ENCODE results near the gene PTGFRN.

Gene PTGFRN

DNA sequence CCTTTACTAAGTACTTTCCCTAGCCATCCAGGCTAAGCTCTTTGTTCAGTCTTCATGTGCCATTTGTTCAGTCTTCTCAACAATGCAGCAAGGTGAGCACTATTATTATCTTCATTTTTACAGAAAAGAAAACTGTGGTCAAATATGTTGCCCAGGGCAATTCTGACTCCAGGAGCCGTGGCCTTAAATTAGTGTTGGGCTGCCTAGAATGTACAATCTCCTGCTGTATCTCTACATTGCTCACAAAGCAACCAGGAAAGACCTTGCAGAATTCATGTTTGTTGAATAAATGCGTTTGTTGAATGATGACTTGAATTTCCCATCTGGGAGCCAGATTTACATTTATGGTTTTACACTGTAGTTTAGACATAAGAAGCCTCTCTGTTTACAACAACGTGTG lies 106.0 kb downstream of the PTGFRN start:
- DNase-seq (ENCODE audit: low spot score) = no peak
- Histone ChIP-seq H3K9me3 (ENCODE audit: severe bottlenecking) (no peaks in the 10 kb centered on the region), H3K36me3 (ENCODE audit: low read depth) (no peaks in the 10 kb centered on the region), H3K27me3 (ENCODE audit: insufficient read depth, poor library complexity, severe bottlenecking) (no peaks in the 10 kb centered on the region), H3K27ac (ENCODE audit: poor library complexity, severe bottlenecking) (no peak overlapping the region), H3K4me3 (ENCODE audit: severe bottlenecking) (no peak overlapping the region), H3K4me1 (ENCODE audit: insufficient read depth, poor library complexity, severe bottlenecking) (no peaks in the 10 kb centered on the region)
- no peak for ATAC-seq (ENCODE audit: low read depth)
- TF ChIP-seq CTCF (IDR thresholded peaks at IDR 0.05; ENCODE audit: poor library complexity, severe bottlenecking) = no peak

DNA sequence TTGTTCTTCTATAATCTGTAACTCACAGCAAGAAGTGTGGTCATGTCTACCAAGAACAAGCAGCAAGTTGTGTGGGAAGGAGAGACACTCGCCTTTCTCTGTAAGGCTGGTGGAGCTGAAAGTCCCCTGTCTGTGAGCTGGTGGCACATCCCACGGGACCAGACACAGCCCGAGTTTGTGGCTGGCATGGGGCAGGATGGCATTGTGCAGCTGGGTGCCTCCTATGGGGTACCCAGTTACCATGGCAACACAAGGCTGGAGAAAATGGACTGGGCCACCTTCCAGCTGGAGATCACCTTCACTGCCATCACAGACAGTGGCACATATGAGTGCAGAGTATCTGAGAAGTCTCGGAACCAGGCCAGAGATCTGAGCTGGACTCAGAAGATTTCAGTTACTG lies 107.3 kb downstream of the PTGFRN start:
- Histone ChIP-seq H3K9me3 (ENCODE audit: severe bottlenecking) (no peaks in the 10 kb centered on the region), H3K27ac (ENCODE audit: poor library complexity, severe bottlenecking) (no peak overlapping the region), H3K36me3 (ENCODE audit: low read depth) (no peaks in the 10 kb centered on the region), H3K4me1 (ENCODE audit: insufficient read depth, poor library complexity, severe bottlenecking) (no peaks in the 10 kb centered on the region), H3K4me3 (ENCODE audit: severe bottlenecking) (no peak overlapping the region), H3K27me3 (ENCODE audit: insufficient read depth, poor library complexity, severe bottlenecking) (no peaks in the 10 kb centered on the region)
- no peak for TF ChIP-seq CTCF (IDR thresholded peaks at IDR 0.05; ENCODE audit: poor library complexity, severe bottlenecking)
- ATAC-seq (ENCODE audit: low read depth) (no peak), DNase-seq (ENCODE audit: low spot score) (no peak)

GRCh38 chr1:117017648-117018047 lies 107.9 kb downstream of the PTGFRN start:
- TF ChIP-seq CTCF (IDR thresholded peaks at IDR 0.05; ENCODE audit: poor library complexity, severe bottlenecking) = no peak
- Histone ChIP-seq H3K9me3 (ENCODE audit: severe bottlenecking) (no peaks in the 10 kb centered on the region), H3K27ac (ENCODE audit: poor library complexity, severe bottlenecking) (no peak overlapping the region), H3K27me3 (ENCODE audit: insufficient read depth, poor library complexity, severe bottlenecking) (no peaks in the 10 kb centered on the region), H3K36me3 (ENCODE audit: low read depth) (no peaks in the 10 kb centered on the region), H3K4me3 (ENCODE audit: severe bottlenecking) (no peak overlapping the region), H3K4me1 (ENCODE audit: insufficient read depth, poor library complexity, severe bottlenecking) (no peaks in the 10 kb centered on the region)
- no peak for DNase-seq (ENCODE audit: low spot score)
- ATAC-seq (ENCODE audit: low read depth) = no peak

- Histone ChIP-seq H3K27me3 (ENCODE audit: insufficient read depth, poor library complexity, severe bottlenecking) (no peaks in the 10 kb centered on the region), H3K4me1 (ENCODE audit: insufficient read depth, poor library complexity, severe bottlenecking) (no peaks in the 10 kb centered on the region), H3K36me3 (ENCODE audit: low read depth) (no peaks in the 10 kb centered on the region), H3K4me3 (ENCODE audit: severe bottlenecking) (no peak overlapping the region), H3K9me3 (ENCODE audit: severe bottlenecking) (no peaks in the 10 kb centered on the region), H3K27ac (ENCODE audit: poor library complexity, severe bottlenecking) (no peak overlapping the region)
- no peak for TF ChIP-seq CTCF (IDR thresholded peaks at IDR 0.05; ENCODE audit: poor library complexity, severe bottlenecking)
- DNase-seq (ENCODE audit: low spot score) (no peak), ATAC-seq (ENCODE audit: low read depth) (no peak)
Measured at GRCh38 chr1:117020526-117021156, 110.9 kb downstream of the PTGFRN start.

- Histone ChIP-seq H3K27ac (ENCODE audit: poor library complexity, severe bottlenecking) (no peak overlapping the region), H3K4me1 (ENCODE audit: insufficient read depth, poor library complexity, severe bottlenecking) (no peaks in the 10 kb centered on the region), H3K36me3 (ENCODE audit: low read depth) (no peaks in the 10 kb centered on the region), H3K4me3 (ENCODE audit: severe bottlenecking) (no peak overlapping the region), H3K27me3 (ENCODE audit: insufficient read depth, poor library complexity, severe bottlenecking) (no peaks in the 10 kb centered on the region), H3K9me3 (ENCODE audit: severe bottlenecking) (no peaks in the 10 kb centered on the region)
- DNase-seq (ENCODE audit: low spot score) = no peak
- ATAC-seq (ENCODE audit: low read depth) = no peak
- no peak for TF ChIP-seq CTCF (IDR thresholded peaks at IDR 0.05; ENCODE audit: poor library complexity, severe bottlenecking)
Measured at GRCh38 chr1:117022114-117022513, 112.4 kb downstream of the PTGFRN start.

Data from RWPE2 (cell line).